Parathyroid adenoma (tissue), 2 donors: Measurements from ENCODE around the gene PCSK6.

Experiments
- H2AFZ ChIP-seq: fragments of 300-600 bp; sonication (generic); one replicate; pipeline ENCODE4 v1.7.0; 2017; ENCODE audit warnings: antibody characterized with exemption, mild to moderate bottlenecking
- H3K27ac ChIP-seq: fragments of 300-600 bp; sonication (generic); one replicate; pipeline ENCODE4 v1.7.0; 2017
- H3K27me3 ChIP-seq: fragments of 300-600 bp; sonication (generic); one replicate; pipeline ENCODE4 v1.7.0; 2017; ENCODE audit warnings: low read length; ENCODE audit not compliant: control insufficient read depth, insufficient read depth
- H3K36me3 ChIP-seq: fragments of 300-600 bp; sonication (generic); one replicate; pipeline ENCODE4 v1.7.0; 2017; ENCODE audit warnings: low read length; ENCODE audit not compliant: control insufficient read depth, insufficient read depth
- H3K4me1 ChIP-seq: fragments of 300-600 bp; sonication (generic); one replicate; pipeline ENCODE4 v1.7.0; 2017; ENCODE audit warnings: control low read depth
- H3K4me2 ChIP-seq: fragments of 300-600 bp; sonication (generic); one replicate; pipeline ENCODE4 v1.7.0; 2017; ENCODE audit warnings: low read length
- H3K4me3 ChIP-seq: fragments of 300-600 bp; sonication (generic); one replicate; pipeline ENCODE4 v1.7.0; 2017; ENCODE audit warnings: low read depth, low read length
- H3K79me2 ChIP-seq: fragments of 300-600 bp; sonication (generic); one replicate; pipeline ENCODE4 v1.7.0; 2017; ENCODE audit warnings: control low read depth
- H3K9ac ChIP-seq: fragments of 300-600 bp; sonication (generic); one replicate; pipeline ENCODE4 v1.7.0; 2017; ENCODE audit warnings: mild to moderate bottlenecking
- H3K9me3 ChIP-seq: fragments of 300-600 bp; sonication (generic); one replicate; pipeline ENCODE4 v1.7.0; 2017; ENCODE audit warnings: low read length; ENCODE audit not compliant: control insufficient read depth
- TF ChIP-seq, protein P1 (sequence below): fragments of 300-600 bp; sonication (generic); IDR thresholded peaks from one replicate; pipeline ENCODE4 v1.7.0; 2017; ENCODE audit warnings: antibody characterized with exemption, mild to moderate bottlenecking
- donor health status: primary hyperparathyroidism.

PCSK6 gene

DNA sequence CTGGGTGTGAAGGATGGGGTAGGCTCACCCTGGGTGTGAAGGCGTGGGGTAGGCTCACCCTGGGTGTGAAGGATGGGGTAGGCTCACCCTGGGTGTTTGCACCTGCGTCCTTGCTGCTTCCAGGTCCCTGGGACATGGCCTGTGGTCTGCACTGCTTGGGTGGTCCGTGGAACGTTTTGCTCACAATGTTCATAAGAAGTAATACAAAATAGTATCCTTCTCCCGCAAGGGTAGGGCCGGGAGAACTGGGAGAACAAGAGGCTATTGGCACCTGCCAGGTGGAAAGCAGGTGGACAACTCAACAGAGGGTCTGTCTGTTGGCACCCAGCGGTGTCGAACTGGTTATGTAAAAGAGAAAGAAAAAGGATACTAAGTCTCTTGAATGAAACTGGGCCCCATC is 17.0 kb upstream of the PCSK6 start:
- Histone ChIP-seq H3K9ac (no peak overlapping the region), H3K27me3 (no peaks in the 10 kb centered on the region), H3K9me3 (no peaks in the 10 kb centered on the region), H3K4me3 (no peak overlapping the region), H3K79me2 (no peaks in the 10 kb centered on the region), H3K4me1 (no peaks in the 10 kb centered on the region), H3K4me2 (no peak overlapping the region), H3K36me3 (no peaks in the 10 kb centered on the region), H2AFZ (no peak overlapping the region), H3K27ac (no peak overlapping the region)
- TF ChIP-seq, protein P1, sequence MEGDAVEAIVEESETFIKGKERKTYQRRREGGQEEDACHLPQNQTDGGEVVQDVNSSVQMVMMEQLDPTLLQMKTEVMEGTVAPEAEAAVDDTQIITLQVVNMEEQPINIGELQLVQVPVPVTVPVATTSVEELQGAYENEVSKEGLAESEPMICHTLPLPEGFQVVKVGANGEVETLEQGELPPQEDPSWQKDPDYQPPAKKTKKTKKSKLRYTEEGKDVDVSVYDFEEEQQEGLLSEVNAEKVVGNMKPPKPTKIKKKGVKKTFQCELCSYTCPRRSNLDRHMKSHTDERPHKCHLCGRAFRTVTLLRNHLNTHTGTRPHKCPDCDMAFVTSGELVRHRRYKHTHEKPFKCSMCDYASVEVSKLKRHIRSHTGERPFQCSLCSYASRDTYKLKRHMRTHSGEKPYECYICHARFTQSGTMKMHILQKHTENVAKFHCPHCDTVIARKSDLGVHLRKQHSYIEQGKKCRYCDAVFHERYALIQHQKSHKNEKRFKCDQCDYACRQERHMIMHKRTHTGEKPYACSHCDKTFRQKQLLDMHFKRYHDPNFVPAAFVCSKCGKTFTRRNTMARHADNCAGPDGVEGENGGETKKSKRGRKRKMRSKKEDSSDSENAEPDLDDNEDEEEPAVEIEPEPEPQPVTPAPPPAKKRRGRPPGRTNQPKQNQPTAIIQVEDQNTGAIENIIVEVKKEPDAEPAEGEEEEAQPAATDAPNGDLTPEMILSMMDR, result no peak

DNA sequence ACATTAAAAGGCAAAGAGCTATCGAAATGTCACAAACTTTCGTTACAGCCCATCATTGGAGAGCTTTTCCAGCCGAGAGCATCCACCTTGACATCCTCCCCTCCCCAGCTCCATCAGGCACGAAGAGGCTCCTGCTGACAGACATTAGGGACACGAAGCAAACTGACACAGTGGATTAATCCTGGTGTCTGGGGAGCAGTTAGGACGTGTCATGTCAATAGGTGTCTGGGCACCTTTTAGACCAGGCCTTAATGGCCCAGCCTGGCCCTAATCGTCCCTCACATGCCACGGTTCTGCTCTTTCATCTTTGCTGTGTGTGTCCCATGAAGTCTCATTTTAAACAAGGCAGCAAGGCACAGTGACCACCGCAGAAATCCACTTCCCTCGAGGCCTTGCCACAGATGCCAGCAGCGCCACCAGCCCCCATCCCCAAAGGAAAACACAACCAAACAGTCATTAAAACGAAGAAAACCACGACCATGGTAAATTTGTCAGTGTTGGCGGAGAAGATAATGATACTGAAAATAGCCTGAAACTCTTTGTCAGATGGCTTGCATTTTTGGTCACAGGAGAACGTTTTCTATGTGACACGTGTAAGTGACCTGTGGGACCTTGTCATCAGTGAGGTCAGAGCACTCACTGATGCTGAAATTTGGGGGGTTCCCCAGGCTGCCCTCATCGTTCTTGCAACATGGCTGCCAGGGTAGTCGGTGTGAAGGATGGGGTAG is 16.3 kb upstream of the PCSK6 start:
- Histone ChIP-seq H3K4me3 (no peak overlapping the region), H2AFZ (no peak overlapping the region), H3K27me3 (no peaks in the 10 kb centered on the region), H3K27ac (no peak overlapping the region), H3K4me1 (no peaks in the 10 kb centered on the region), H3K9ac (no peak overlapping the region), H3K9me3 (no peaks in the 10 kb centered on the region), H3K36me3 (no peaks in the 10 kb centered on the region), H3K79me2 (no peaks in the 10 kb centered on the region), H3K4me2 (no peak overlapping the region)
- TF ChIP-seq, protein P1, result no peak

DNA sequence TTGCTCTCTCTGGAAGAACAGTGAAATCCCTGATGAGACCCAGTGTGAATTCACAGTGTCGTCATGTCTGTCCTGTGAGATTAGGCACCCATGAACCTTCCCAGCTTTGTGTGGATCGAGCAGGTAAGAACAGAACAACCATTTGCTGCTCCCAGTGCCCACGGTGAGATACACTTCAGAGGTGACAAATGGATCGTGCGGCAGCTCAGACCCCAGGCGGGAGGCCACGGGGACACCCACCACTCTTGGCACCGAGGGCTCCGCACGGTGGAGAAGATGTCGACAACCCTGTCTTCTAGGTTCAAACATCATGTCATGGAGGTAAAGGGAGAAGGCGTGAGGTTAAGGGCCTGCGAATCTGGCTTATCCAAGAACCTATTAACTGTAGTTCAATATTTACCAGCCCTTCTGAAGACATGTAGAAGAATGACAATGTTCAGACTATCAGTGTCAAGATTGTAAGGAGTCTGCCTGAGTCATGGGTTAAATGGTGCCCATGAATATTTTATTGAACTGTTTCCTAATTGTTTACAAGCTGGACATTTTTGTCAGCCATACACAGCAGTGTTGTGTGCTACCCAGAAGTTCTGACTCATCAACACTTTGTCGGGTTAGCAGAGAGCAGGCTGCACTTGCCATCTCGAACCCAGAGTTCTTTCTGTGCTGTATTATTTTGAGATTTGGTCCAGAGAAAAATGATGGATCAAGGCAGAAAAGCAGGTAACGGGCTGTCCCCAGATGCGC is 15.5 kb upstream of the PCSK6 start:
- H3K27me3 ChIP-seq, result no peaks in the 10 kb centered on the region

DNA sequence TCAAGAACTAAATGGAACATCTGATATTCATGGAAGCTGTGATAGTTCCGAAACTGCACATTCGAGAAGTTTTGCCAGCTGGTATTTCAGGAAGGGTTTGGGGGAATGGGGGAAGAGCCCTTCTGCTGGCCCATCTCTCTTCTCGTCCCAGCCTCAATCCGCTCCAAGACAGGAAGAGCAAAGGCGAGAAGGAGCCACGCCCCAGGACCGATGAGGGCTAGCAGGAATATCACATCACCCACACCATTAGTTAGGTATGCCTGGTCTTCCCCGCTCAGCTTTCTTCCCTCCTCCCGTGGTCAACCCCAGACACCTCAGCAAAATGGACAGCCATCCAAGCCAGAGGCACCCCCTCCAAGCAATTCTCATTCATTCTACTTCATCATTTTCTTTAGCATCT is 14.9 kb upstream of the PCSK6 start:
- Histone ChIP-seq H3K27ac (no peak overlapping the region), H3K36me3 (no peaks in the 10 kb centered on the region), H3K79me2 (no peaks in the 10 kb centered on the region), H3K4me2 (no peak overlapping the region), H3K9me3 (no peaks in the 10 kb centered on the region), H3K9ac (no peak overlapping the region), H2AFZ (no peak overlapping the region), H3K4me3 (no peak overlapping the region), H3K4me1 (no peaks in the 10 kb centered on the region), H3K27me3 (no peaks in the 10 kb centered on the region)
- TF ChIP-seq, protein P1, result no peak

More for the DNA sequence above, 15.5 kb upstream of the PCSK6 start:
- Histone ChIP-seq H3K9me3 (no peaks in the 10 kb centered on the region), H3K4me2 (no peak overlapping the region), H3K27ac (no peak overlapping the region), H3K9ac (no peak overlapping the region), H3K79me2 (no peaks in the 10 kb centered on the region), H3K4me1 (no peaks in the 10 kb centered on the region), H3K4me3 (no peak overlapping the region), H2AFZ (no peak overlapping the region), H3K36me3 (no peaks in the 10 kb centered on the region)
- TF ChIP-seq, protein P1, result no peak

DNA sequence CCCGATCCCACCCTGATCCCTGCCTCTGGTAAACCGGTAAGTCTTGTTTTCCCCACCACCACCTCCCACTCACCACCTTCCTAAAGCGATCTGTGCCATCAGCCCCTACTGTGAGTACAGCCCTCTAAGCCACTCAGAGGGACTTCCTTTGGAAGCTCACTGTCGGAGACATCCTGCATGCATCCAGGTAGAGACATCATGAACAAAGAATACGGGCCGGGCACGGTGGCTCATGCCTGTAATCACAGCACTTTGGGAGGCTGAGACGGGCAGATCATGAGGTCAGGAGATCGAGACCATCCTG is 13.7 kb upstream of the PCSK6 start:
- Histone ChIP-seq H3K27ac (no peak overlapping the region), H3K4me3 (no peak overlapping the region), H2AFZ (no peak overlapping the region), H3K36me3 (no peaks in the 10 kb centered on the region), H3K9ac (no peak overlapping the region), H3K4me2 (no peak overlapping the region), H3K79me2 (no peaks in the 10 kb centered on the region), H3K27me3 (no peaks in the 10 kb centered on the region), H3K4me1 (no peaks in the 10 kb centered on the region), H3K9me3 (no peaks in the 10 kb centered on the region)
- TF ChIP-seq, protein P1, result no peak
